ENCODE data around the gene HDGFL3. TPM values are rescaled to one million over a fixed set of nuclear protein-coding genes. Genes with fewer than 3 reads are reported as not detected.
A peak's percentile ranks its signal among the peaks of the same experiment; 100 is the strongest.

Gene HDGFL3
- total and polyA plus RNA-seq, 10 of the 15 experiments (the other 5 are each of a cell fraction or from before 2014, with no cell fraction given), result 5.6 to 40.6 (median 15.8) TPM

DNA sequence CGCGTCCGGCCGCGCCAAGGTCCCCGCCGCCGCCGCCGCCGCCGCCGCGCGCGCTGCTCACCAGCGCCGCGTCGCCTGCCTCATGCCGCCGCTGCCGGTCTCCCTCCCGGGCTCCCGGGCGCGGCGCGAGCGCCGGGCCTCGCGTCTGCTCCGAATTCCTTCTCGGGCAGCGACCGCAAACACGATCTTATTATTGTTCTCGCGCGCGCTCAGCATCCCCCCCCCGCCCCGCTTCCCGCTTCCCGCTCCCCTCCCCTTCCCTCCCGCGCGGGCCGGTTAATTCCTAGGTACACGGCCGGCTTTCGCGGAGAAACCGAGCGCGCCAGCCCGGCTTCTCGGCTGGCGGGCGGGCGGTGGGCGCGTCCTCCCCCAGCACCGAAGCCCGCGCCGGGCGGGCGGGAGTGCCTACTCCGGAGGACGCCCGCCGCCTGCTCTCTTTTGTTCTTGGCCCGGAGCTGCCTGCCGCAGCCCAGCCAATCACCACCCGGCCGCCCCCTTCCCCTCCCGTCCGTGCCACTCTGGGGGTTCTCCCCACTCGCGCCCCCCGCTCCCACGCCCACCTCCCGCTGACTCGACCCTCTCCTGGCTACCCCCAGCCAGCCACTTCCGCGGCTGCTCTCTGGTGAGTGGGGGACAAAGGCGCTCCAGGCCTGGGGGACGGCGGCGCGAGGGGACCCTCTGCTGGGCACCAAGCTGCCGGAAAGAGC is at the start of gene HDGFL3 (continued):
- TF ChIP-seq, protein P1, sequence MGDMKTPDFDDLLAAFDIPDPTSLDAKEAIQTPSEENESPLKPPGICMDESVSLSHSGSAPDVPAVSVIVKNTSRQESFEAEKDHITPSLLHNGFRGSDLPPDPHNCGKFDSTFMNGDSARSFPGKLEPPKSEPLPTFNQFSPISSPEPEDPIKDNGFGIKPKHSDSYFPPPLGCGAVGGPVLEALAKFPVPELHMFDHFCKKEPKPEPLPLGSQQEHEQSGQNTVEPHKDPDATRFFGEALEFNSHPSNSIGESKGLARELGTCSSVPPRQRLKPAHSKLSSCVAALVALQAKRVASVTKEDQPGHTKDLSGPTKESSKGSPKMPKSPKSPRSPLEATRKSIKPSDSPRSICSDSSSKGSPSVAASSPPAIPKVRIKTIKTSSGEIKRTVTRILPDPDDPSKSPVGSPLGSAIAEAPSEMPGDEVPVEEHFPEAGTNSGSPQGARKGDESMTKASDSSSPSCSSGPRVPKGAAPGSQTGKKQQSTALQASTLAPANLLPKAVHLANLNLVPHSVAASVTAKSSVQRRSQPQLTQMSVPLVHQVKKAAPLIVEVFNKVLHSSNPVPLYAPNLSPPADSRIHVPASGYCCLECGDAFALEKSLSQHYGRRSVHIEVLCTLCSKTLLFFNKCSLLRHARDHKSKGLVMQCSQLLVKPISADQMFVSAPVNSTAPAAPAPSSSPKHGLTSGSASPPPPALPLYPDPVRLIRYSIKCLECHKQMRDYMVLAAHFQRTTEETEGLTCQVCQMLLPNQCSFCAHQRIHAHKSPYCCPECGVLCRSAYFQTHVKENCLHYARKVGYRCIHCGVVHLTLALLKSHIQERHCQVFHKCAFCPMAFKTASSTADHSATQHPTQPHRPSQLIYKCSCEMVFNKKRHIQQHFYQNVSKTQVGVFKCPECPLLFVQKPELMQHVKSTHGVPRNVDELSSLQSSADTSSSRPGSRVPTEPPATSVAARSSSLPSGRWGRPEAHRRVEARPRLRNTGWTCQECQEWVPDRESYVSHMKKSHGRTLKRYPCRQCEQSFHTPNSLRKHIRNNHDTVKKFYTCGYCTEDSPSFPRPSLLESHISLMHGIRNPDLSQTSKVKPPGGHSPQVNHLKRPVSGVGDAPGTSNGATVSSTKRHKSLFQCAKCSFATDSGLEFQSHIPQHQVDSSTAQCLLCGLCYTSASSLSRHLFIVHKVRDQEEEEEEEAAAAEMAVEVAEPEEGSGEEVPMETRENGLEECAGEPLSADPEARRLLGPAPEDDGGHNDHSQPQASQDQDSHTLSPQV (IDR thresholded peaks at IDR 0.05), result no peak
- TF ChIP-seq KLF5 (IDR thresholded peaks at IDR 0.05; ENCODE audit: partially characterized antibody), result no peak
- TF ChIP-seq KAT2A (conservative IDR thresholded peaks at IDR 0.05; ENCODE audit: control insufficient read depth, low read depth, low read length), result no peak
- TF ChIP-seq DPF2 (IDR thresholded peaks at IDR 0.05), result 0 out of 2 replicates have a peak, but pooled peaks have one; percentile 27
- TF ChIP-seq, protein P2, sequence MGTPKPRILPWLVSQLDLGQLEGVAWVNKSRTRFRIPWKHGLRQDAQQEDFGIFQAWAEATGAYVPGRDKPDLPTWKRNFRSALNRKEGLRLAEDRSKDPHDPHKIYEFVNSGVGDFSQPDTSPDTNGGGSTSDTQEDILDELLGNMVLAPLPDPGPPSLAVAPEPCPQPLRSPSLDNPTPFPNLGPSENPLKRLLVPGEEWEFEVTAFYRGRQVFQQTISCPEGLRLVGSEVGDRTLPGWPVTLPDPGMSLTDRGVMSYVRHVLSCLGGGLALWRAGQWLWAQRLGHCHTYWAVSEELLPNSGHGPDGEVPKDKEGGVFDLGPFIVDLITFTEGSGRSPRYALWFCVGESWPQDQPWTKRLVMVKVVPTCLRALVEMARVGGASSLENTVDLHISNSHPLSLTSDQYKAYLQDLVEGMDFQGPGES (IDR thresholded peaks at IDR 0.05), result no peak
- TF ChIP-seq RUNX3 (IDR thresholded peaks at IDR 0.05; ENCODE audit: low read length), result no peak
- no peak for TF ChIP-seq CREM (IDR thresholded peaks at IDR 0.05; ENCODE audit: low read depth)
- no peak for TF ChIP-seq RCOR1 (conservative IDR thresholded peaks at IDR 0.05; ENCODE audit: low read depth, low read length)
- peak; percentile 33; the same call in 1 of the 2 replicates for TF ChIP-seq SMC3 (IDR thresholded peaks at IDR 0.05; ENCODE audit: borderline replicate concordance, low read length)
- peak; percentile 53 for TF ChIP-seq RAD21 (IDR thresholded peaks at IDR 0.05; ENCODE audit: insufficient read depth, low read depth, low read length)
- TF ChIP-seq, protein P3, sequence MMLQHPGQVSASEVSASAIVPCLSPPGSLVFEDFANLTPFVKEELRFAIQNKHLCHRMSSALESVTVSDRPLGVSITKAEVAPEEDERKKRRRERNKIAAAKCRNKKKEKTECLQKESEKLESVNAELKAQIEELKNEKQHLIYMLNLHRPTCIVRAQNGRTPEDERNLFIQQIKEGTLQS (IDR thresholded peaks at IDR 0.05; ENCODE audit: borderline replicate concordance, extremely low read depth, low read depth, low read length), result no peak
- TF ChIP-seq ASH2L (IDR thresholded peaks at IDR 0.05; ENCODE audit: borderline replicate concordance, low read depth), result no peak
- TF ChIP-seq TAF1 (IDR thresholded peaks at IDR 0.05; ENCODE audit: borderline replicate concordance, low read depth, low read length), result peak; percentile 31; the same call in 1 of the 2 replicates
- TF ChIP-seq, protein P4, sequence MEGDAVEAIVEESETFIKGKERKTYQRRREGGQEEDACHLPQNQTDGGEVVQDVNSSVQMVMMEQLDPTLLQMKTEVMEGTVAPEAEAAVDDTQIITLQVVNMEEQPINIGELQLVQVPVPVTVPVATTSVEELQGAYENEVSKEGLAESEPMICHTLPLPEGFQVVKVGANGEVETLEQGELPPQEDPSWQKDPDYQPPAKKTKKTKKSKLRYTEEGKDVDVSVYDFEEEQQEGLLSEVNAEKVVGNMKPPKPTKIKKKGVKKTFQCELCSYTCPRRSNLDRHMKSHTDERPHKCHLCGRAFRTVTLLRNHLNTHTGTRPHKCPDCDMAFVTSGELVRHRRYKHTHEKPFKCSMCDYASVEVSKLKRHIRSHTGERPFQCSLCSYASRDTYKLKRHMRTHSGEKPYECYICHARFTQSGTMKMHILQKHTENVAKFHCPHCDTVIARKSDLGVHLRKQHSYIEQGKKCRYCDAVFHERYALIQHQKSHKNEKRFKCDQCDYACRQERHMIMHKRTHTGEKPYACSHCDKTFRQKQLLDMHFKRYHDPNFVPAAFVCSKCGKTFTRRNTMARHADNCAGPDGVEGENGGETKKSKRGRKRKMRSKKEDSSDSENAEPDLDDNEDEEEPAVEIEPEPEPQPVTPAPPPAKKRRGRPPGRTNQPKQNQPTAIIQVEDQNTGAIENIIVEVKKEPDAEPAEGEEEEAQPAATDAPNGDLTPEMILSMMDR (IDR thresholded peaks at IDR 0.05 in 2 of 3, conservative IDR thresholded peaks at IDR 0.05 in 1 of 3; ENCODE audit: control insufficient read depth in 2 of 3, extremely low read depth in 1 of 3, insufficient read depth in 1 of 3, low read depth in 3 of 3, low read length in 3 of 3), result peak in 2 of 3 experiments; percentile 44 to 49; a peak in 3 of 6 replicates
- TF ChIP-seq, protein P5, sequence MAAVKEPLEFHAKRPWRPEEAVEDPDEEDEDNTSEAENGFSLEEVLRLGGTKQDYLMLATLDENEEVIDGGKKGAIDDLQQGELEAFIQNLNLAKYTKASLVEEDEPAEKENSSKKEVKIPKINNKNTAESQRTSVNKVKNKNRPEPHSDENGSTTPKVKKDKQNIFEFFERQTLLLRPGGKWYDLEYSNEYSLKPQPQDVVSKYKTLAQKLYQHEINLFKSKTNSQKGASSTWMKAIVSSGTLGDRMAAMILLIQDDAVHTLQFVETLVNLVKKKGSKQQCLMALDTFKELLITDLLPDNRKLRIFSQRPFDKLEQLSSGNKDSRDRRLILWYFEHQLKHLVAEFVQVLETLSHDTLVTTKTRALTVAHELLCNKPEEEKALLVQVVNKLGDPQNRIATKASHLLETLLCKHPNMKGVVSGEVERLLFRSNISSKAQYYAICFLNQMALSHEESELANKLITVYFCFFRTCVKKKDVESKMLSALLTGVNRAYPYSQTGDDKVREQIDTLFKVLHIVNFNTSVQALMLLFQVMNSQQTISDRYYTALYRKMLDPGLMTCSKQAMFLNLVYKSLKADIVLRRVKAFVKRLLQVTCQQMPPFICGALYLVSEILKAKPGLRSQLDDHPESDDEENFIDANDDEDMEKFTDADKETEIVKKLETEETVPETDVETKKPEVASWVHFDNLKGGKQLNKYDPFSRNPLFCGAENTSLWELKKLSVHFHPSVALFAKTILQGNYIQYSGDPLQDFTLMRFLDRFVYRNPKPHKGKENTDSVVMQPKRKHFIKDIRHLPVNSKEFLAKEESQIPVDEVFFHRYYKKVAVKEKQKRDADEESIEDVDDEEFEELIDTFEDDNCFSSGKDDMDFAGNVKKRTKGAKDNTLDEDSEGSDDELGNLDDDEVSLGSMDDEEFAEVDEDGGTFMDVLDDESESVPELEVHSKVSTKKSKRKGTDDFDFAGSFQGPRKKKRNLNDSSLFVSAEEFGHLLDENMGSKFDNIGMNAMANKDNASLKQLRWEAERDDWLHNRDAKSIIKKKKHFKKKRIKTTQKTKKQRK (IDR thresholded peaks at IDR 0.05; ENCODE audit: low read depth, low read length), result no peak
- TF ChIP-seq, protein P6, sequence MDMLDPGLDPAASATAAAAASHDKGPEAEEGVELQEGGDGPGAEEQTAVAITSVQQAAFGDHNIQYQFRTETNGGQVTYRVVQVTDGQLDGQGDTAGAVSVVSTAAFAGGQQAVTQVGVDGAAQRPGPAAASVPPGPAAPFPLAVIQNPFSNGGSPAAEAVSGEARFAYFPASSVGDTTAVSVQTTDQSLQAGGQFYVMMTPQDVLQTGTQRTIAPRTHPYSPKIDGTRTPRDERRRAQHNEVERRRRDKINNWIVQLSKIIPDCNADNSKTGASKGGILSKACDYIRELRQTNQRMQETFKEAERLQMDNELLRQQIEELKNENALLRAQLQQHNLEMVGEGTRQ (IDR thresholded peaks at IDR 0.05; ENCODE audit: borderline replicate concordance, low read depth, low read length), result no peak
- 0 out of 3 replicates have a peak, but pooled peaks have one; percentile 27 for TF ChIP-seq POU2F2 (IDR thresholded peaks at IDR 0.05; ENCODE audit: borderline replicate concordance, low read depth, low read length)
